HG03097 (cell line): ENCODE data around the gene CMSS1.

Experiments
- ATAC-seq: cut with Tn5 transposase; IDR thresholded peaks from one replicate; pipeline ENCODE4 v1.9.1; 2021; ENCODE audit not compliant: unreplicated experiment, low FRiP score

Gene CMSS1

GRCh38 chr3:99976584-99976983 lies 158.9 kb downstream of the CMSS1 start:
- ATAC-seq: no peak

- no peak for ATAC-seq
Measured at GRCh38 chr3:99978221-99978620, 160.6 kb downstream of the CMSS1 start.

- ATAC-seq: no peak
Measured at GRCh38 chr3:99980606-99981005, 162.9 kb downstream of the CMSS1 start.

- ATAC-seq: no peak
Measured at GRCh38 chr3:99981138-99981537, 163.5 kb downstream of the CMSS1 start.

GRCh38 chr3:99982650-99983049 lies 165.0 kb downstream of the CMSS1 start:
- ATAC-seq: no peak

- ATAC-seq: no peak
Measured at GRCh38 chr3:99984139-99984538, 166.5 kb downstream of the CMSS1 start.

- no peak for ATAC-seq
Measured at GRCh38 chr3:99984668-99985067, 167.0 kb downstream of the CMSS1 start.

GRCh38 chr3:99990179-99990578 lies 172.5 kb downstream of the CMSS1 start:
- ATAC-seq: no peak

- no peak for ATAC-seq
Measured at GRCh38 chr3:99997293-99997692, 179.6 kb downstream of the CMSS1 start.

GRCh38 chr3:99999536-99999935 lies 181.9 kb downstream of the CMSS1 start:
- ATAC-seq: no peak

GRCh38 chr3:100001083-100001482 lies 183.4 kb downstream of the CMSS1 start:
- no peak for ATAC-seq

GRCh38 chr3:100001526-100002270 lies 184.0 kb downstream of the CMSS1 start:
- no peak for ATAC-seq

- ATAC-seq: no peak
Measured at GRCh38 chr3:100002599-100003350, 185.1 kb downstream of the CMSS1 start.

GRCh38 chr3:100003609-100004503 lies 186.2 kb downstream of the CMSS1 start:
- no peak for ATAC-seq

- no peak for ATAC-seq
Measured at GRCh38 chr3:100004931-100005330, 187.3 kb downstream of the CMSS1 start.

GRCh38 chr3:100005665-100006393 lies 188.2 kb downstream of the CMSS1 start:
- ATAC-seq: no peak

- ATAC-seq: no peak
Measured at GRCh38 chr3:100006570-100007271, 189.1 kb downstream of the CMSS1 start.

GRCh38 chr3:100007313-100007712 lies 189.7 kb downstream of the CMSS1 start:
- no peak for ATAC-seq

- no peak for ATAC-seq
Measured at GRCh38 chr3:100008081-100008698, 190.5 kb downstream of the CMSS1 start.
